HFFc6 (cell line): ENCODE measurements around the gene LY9. TPM values are rescaled to one million over a fixed set of nuclear protein-coding genes. Genes with fewer than 3 reads are reported as not detected.

Experiments used
- DNase-seq: peaks from one replicate; pipeline ENCODE4 v3.0.0-alpha.2; 2018
- H3K27ac Mint-ChIP-seq: 2 replicates; pipeline ENCODE4 v1.8.0; 2020; ENCODE audit warnings: mild to moderate bottlenecking, mixed read lengths
- H3K27me3 Mint-ChIP-seq: 2 replicates; pipeline ENCODE4 v1.8.0; 2021; ENCODE audit warnings: mild to moderate bottlenecking, moderate library complexity, mixed read lengths; ENCODE audit not compliant: insufficient read depth
- H3K36me3 Mint-ChIP-seq: 2 replicates; pipeline ENCODE4 v1.8.0; 2021; ENCODE audit warnings: low read depth, mixed read lengths
- H3K4me1 Mint-ChIP-seq: 2 replicates; pipeline ENCODE4 v1.8.0; 2020; ENCODE audit warnings: low read depth, mixed read lengths
- H3K4me3 Mint-ChIP-seq: 2 replicates; pipeline ENCODE4 v1.8.0; 2020; ENCODE audit warnings: mild to moderate bottlenecking, moderate library complexity, mixed read lengths
- H3K9me3 Mint-ChIP-seq: 2 replicates; pipeline ENCODE4 v1.8.0; 2020; ENCODE audit warnings: mild to moderate bottlenecking, mixed read lengths
- CTCF ChIP-seq: fragments of 200-600 bp; sonication (generic); IDR thresholded peaks from 2 replicates; pipeline ENCODE4 v1.5.0; 2021; ENCODE audit warnings: antibody characterized with exemption, mild to moderate bottlenecking
- total RNA-seq, 6 experiments: library from RNA; stranded (reverse); fragmentation: NEBNext Ultra II Directional; extraction: Animal tissue kit (Norgen Biotek cat#: 25700); gene quantifications; 2 replicates in 1 of 6; 3 replicates in 5 of 6; pipeline ENCODE4 v1.2.3, GENCODE V29; 2021

LY9 gene
- total RNA-seq, 6 experiments from 2014 or later = not detected

- H3K36me3 Mint-ChIP-seq = no peaks in the 10 kb centered on the region
- H3K4me3 Mint-ChIP-seq = no peak overlapping the region
Observed at GRCh38 chr1:160773093-160773492, 22.9 kb upstream of the LY9 start.

GRCh38 chr1:160774886-160775719 is 20.9 kb upstream of the LY9 start:
- Mint-ChIP-seq H3K9me3 (no peaks in the 10 kb centered on the region), H3K4me3 (no peak overlapping the region), H3K4me1 (no peaks in the 10 kb centered on the region), H3K36me3 (no peaks in the 10 kb centered on the region), H3K27me3 (peaks cover 9% of the 10 kb centered on the region), H3K27ac (no peak overlapping the region)
- no peak for TF ChIP-seq CTCF
- no peak for DNase-seq

More at GRCh38 chr1:160773093-160773492, 22.9 kb upstream of the LY9 start:
- no peak for TF ChIP-seq CTCF
- no peaks in the 10 kb centered on the region for H3K9me3 Mint-ChIP-seq
- H3K27me3 Mint-ChIP-seq = peaks cover 6% of the 10 kb centered on the region
- H3K4me1 Mint-ChIP-seq = peaks cover 2% of the 10 kb centered on the region; the same call in 1 of the 2 replicates
- H3K27ac Mint-ChIP-seq = no peak overlapping the region
- no peak for DNase-seq

GRCh38 chr1:160776178-160776577 is 19.8 kb upstream of the LY9 start:
- Mint-ChIP-seq H3K27ac (no peak overlapping the region), H3K9me3 (no peaks in the 10 kb centered on the region), H3K4me1 (no peaks in the 10 kb centered on the region), H3K27me3 (peaks cover 9% of the 10 kb centered on the region), H3K36me3 (no peaks in the 10 kb centered on the region), H3K4me3 (no peak overlapping the region)
- TF ChIP-seq CTCF = no peak
- no peak for DNase-seq

GRCh38 chr1:160777486-160778089 is 18.4 kb upstream of the LY9 start:
- Mint-ChIP-seq H3K27ac (no peak overlapping the region), H3K9me3 (no peaks in the 10 kb centered on the region), H3K4me1 (no peaks in the 10 kb centered on the region), H3K4me3 (no peak overlapping the region), H3K27me3 (peaks cover 13% of the 10 kb centered on the region), H3K36me3 (no peaks in the 10 kb centered on the region)
- TF ChIP-seq CTCF = peak; percentile 64
- DNase-seq = no peak

- no peaks in the 10 kb centered on the region for H3K36me3 Mint-ChIP-seq
- no peaks in the 10 kb centered on the region for H3K9me3 Mint-ChIP-seq
Observed at GRCh38 chr1:160778976-160779375, 17.0 kb upstream of the LY9 start.

More at GRCh38 chr1:160778976-160779375, 17.0 kb upstream of the LY9 start:
- Mint-ChIP-seq H3K4me3 (no peak overlapping the region), H3K27me3 (peaks cover 10% of the 10 kb centered on the region), H3K27ac (no peak overlapping the region), H3K4me1 (no peaks in the 10 kb centered on the region)
- no peak for TF ChIP-seq CTCF
- DNase-seq = no peak
